GM21515 (cell line): ENCODE data around the gene MRPS5.
"Not testable (repeated sequence)": the region's sequence is repeated elsewhere in the genome, so short reads cannot be mapped to it uniquely, and the experiment has no call there.

Source experiments
- ATAC-seq: cut with Tn5 transposase; IDR thresholded peaks from one replicate; pipeline ENCODE4 v1.9.1; 2021; ENCODE audit not compliant: unreplicated experiment

Gene MRPS5

DNA sequence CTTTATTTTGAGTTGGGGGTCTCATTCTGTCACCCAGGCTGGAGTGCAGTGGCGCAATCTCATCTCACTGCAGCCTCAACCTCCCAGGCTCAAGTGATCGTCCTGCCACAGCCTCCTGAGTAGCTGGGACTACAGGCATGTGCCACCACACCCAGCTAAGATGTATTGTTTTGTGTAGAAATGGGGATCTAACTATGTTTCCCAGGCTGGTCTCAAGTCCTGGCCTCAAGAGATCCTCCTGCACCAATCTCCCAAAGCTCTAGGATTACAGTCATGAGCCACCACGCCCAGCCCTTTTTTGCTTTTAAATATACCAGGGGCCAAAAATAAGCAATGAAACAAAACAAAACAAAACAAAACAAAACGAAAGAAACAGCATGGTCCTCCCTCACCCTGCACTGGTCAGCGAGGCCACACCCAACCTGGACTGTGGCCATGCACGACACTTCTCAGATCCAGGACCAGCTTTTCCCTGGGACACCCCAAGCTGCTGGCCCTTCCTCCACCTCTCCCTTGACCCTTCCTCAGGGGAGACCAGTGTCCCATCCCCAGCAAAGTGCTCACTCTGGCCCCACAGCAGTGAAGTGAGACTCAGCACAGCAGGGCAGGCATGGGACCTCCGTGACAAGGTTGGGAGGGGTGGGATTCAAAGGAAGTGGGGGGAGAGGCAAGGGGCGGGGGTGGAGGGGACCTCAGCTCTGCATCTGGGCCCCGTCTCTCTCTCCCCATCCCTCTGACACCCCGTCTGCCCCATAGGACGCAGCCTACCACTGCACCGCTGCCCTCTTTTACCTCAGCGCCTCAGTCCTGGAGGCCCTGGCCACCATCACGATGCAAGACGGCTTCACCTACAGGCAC is 72.6 kb downstream of the MRPS5 start:
- ATAC-seq: no peak

GRCh38 chr2:95047629-95048510 is 73.7 kb downstream of the MRPS5 start:
- no peak for ATAC-seq

DNA sequence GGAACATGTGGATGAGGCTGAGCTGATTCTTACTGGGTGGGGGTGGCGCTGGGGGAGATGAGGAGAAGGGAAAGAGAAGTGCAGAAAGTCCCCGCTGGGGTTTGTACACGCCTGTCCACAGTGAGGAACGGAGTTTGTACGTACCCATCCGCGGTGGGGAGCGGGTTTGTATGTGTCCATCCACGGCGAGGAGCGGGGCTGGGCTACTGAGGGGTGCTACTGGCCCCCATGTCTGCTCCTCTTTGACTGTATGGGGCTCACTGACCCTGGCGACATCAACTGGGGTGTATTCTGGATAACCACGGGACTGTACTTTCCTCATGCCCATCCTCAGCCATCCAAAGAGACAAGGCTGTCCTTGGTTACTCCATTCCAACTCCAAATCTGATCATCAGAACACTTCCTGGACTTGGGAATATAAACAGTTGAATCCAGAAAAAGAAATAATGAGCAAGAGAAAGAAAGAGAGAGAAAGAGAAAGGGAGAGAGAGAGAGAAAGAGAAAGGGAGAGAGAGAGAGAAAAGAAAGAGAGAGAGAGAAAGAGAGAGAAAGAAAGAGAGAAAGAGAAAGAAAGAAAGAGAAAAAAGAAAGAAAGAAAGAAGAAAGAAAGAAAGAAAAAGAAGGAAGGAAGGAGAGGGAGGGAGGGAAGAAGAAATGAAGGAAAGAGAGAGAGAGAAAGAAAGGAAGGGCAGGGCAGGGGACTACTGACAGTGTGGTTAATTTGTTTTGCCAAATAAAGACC is 75.1 kb downstream of the MRPS5 start:
- ATAC-seq: no peak

- no peak for ATAC-seq
Measured at GRCh38 chr2:95044601-95045000, 77.0 kb downstream of the MRPS5 start.

DNA sequence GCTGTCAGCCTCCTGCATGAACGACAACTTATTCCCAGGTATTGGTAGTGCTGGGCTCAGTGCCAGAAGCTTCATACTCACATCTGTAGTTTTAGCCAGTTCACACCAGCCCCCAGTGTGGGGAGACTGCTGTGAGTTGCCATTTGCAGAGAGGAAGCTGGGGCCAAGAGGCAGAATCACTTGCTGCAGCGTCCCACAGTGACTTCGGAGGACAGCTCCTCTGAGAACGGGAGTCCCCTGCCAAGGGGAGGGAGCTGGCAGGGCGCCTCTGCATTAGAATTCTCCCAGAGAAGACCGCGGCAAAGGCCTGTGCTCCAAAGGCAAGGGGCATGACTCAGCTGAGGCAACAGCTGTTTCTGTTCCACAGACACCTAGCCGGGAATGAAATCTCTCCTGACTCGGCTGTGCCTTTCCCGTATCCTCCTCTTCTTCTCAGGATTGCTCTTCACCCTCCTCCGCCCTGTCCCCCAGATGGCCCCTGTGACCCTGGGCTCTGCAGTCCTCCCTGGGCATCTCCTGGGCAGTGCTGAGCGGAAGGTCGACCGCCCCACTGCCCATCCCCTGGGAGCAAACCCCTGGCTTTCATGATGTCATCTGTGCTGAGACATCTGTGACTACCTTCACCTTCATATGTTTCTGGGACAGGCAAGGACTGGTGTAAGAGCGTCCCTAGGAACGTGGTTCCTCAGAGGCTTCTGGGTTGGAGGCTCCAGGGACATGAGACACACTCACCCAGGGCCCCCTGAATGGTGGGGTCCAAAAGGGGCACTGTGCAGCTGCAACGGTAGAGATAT is 78.1 kb downstream of the MRPS5 start:
- ATAC-seq: no peak

GRCh38 chr2:95042472-95043271 is 78.9 kb downstream of the MRPS5 start:
- no peak for ATAC-seq

- ATAC-seq: no peak
Measured at GRCh38 chr2:95041824-95042442, 79.7 kb downstream of the MRPS5 start.

DNA sequence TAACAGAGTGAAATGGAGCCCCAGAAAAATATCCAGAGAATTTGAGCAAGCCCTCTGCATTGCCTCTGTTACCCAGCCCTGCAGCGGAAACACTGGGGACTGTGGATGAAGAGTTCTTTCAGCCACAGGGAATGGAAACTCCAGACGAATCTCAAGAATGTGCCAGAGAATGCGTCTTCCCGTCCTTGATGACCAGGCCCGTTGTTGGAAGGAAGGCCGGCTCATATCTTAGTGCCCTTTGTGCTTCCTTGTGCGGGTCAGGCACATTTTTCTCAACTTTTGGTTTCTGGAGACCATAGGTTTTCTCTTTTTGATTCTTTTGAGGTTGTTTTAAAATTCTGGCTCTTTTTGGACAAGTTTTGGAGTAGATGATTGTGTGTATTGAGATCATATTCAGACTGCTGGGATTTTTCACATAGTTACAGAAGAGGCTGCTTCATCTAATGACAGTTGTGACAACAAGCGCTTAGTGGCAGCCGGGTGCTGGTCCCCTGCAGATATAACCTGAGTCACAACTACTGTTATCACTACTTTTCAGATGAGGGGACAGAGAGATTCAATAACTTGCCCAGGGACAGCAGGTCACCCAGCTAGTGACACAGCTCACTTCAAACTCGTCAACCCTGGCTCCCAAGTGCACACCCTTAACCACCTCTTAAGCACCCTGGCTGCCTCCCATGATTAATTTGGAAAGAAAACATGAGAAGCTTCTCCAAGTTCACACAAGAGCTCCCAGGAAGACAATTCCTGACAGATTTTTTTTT is 80.4 kb downstream of the MRPS5 start:
- no peak for ATAC-seq

DNA sequence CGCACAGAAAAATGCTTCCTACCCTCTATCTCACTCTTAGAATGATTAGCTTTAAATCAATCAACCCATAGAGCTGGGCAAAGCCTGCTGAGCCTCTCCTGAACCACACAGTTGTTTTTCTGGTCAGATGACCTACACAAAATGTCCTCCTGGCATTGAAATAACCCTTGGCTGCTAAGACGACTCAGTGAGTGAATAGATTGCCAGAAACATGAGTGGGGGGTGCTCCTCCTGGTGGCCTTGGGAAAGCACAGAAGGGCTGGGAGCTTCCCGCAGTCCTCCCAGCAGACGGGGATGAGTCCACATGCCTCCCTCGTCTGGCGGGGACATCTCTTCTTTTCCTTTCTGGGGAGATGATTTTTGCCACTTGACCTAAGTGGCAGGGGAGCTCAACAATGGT is 81.2 kb downstream of the MRPS5 start:
- no peak for ATAC-seq

DNA sequence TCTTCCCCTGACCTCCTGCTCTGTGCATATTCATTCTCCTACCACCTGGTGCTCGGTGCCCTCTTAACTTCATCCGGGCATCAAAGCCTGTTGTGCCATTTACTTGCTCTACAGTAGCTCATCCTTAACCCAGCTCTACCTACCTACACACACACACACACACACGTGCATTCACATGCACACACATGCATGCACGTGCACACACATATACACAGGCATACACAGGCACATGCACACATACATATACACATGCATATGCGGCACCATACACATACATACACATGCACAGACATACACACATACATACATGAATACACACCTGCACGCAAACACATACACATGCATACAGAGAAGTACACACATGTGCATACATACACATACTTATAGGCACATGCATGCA is 81.6 kb downstream of the MRPS5 start:
- ATAC-seq: no peak

DNA sequence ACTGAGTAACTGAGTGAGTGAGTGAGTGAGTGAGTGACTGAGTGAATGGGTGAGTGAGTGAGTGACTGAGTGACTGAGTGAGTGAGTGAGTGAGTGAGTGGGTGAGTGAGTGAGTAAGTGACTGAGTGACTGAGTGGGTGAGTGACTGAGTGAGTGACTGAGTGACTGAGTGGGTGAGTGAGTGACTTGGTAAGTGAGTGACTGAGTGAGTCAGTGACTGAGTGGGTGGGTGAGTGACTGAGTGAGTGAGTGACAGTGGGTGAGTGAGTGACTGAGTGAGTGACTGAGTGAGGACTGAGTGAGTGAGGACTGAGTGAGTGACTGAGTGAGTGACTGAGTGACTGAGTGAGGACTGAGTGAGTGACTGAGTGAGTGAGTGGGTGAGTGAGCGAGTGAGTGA is 82.2 kb downstream of the MRPS5 start:
- no peak for ATAC-seq

GRCh38 chr2:95038635-95039298 is 82.8 kb downstream of the MRPS5 start:
- no peak for ATAC-seq

DNA sequence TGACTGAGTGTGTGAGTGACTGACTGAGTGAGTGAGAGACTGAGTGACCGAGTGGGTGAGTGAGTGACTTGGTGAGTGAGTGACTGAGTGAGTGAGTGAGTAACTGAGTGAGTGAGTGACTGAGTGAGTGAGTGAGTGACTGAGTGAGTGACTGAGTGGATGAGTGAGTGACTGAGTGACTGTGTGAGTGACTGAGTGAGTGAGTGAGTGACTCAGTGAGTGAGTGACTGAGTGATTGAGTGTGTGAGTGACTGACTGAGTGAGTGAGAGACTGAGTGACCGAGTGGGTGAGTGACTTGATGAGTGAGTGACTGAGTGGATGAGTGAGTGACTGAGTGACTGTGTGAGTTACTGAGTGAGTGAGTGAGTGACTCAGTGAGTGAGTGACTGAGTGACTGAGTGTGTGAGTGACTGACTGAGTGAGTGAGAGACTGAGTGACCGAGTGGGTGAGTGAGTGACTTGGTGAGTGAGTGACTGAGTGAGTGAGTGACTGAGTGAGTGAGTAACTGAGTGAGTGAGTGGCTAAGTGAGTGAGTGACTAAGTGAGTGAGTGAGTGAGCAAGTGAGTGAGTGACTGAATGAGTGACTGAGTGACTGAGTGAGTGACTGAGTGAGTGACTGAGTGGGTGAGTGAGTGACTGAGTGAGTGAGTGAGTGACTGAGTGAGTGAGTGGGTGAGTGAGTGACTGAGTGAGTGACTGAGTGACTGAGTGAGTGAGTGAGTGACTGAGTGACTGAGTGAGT is 83.6 kb downstream of the MRPS5 start:
- not testable (repeated sequence) for ATAC-seq

GRCh38 chr2:95037384-95037839 is 84.2 kb downstream of the MRPS5 start:
- ATAC-seq: no peak

- ATAC-seq: no peak
Measured at GRCh38 chr2:95036596-95037383, 84.8 kb downstream of the MRPS5 start.
